ENCODE measurements around the gene ADARB1.
A peak's percentile ranks its signal among the peaks of the same experiment; 100 is the strongest.

The ADARB1 gene

GRCh38 chr21:45054927-45055612 is 19.3 kb upstream of the ADARB1 start:
- DNase-seq (ENCODE audit: low read depth): no peak

GRCh38 chr21:45055861-45056260 is 18.5 kb upstream of the ADARB1 start:
- DNase-seq (ENCODE audit: low read depth): no peak

GRCh38 chr21:45056296-45056904 is 18.0 kb upstream of the ADARB1 start:
- DNase-seq (ENCODE audit: low read depth): no peak

- no peak for DNase-seq (ENCODE audit: low read depth)
Observed at GRCh38 chr21:45056917-45057560, 17.3 kb upstream of the ADARB1 start.

DNA sequence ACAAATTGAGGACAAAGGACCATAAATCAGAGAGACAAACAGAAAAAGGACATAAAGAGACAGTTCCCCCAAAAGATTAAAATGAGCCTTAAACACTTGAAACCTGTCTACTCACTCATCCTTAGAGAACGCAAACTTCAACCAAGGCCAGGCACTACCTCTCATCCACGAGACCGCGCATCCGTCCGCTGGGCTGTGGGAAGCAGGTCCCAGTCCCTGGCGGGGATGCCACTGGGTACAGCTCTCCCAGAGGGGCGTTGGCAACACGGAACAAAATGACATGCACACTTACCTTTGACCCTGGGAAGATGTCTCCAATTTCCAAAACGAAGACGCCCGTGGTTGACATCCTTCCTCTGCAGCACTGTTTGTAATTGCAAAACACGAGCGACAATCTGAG is 16.5 kb upstream of the ADARB1 start:
- no peak for DNase-seq (ENCODE audit: low read depth)

GRCh38 chr21:45059121-45059520 is 15.3 kb upstream of the ADARB1 start:
- DNase-seq (ENCODE audit: low read depth): no peak

DNA sequence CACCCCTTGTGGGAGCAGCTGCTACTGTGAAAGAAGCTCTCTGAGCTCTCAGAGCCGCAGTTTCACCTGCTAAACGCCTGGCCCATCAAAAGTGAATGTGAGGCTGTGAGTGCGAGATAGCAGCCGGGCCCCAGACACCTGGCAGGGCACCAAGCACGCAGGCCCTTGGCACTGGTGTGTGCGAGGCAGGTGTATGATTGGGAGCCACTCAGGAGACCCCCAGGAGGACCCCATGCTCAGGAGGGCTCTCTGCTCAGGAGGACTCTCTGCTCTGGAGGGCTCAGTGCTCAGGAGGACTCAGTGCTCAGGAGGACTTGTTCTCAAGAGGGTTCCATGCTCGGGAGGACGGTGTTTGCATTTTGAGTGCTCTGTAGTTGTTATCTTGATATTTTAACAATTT is 14.3 kb upstream of the ADARB1 start:
- DNase-seq (ENCODE audit: low read depth): no peak

DNA sequence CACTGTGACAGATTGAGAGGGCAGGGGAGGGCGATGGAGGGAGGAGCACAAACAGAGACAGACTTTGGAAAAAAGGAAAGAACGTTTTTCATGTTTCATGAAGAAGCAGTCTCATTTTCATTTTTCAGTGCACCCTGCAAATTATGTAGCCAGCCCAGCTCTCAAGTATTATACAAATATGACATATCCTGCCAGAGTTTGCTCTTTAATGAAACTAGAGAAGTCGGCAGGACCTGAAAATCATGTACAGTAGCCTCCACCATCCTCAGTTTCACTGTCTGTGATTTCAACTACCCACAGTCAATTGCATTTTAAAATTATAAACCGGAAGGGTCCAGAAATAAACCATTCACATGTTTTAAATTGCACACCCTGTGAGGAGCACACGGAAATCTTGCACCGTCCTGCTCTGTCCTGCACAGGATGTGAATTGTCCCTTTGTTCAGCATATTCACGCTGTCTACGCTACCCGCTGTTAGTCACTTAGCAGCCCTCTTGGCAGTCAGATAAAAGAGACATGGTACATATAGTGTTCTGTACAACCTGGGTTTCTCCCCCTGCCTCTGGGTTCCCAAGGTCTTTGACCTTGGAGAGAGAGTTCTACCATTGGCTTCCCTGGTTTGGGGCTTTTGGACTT is 13.6 kb upstream of the ADARB1 start:
- no peak for DNase-seq (ENCODE audit: low read depth)

DNA sequence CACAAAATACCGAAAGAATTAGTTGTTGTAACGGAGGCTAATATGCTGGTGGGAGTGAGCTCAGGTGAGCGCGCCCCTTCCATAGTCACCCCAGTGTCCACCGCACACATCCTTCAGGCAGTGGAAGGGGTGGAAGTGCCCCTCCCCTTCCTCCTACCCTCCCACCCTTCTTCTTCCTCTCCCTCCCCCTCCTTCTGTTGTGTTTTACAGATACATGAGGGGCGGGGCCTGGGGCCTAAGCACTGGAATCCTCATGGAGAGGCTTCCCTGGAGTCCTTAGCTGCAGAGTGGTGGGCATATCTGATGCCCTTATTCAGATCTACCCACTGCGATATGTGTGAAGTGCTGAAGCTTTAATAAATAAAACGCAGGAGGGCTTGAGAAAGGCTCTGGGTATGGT is 10.3 kb upstream of the ADARB1 start:
- no peak for DNase-seq (ENCODE audit: low read depth)

- no peak for DNase-seq (ENCODE audit: low read depth)
Observed at GRCh38 chr21:45064618-45065399, 9.6 kb upstream of the ADARB1 start.

DNA sequence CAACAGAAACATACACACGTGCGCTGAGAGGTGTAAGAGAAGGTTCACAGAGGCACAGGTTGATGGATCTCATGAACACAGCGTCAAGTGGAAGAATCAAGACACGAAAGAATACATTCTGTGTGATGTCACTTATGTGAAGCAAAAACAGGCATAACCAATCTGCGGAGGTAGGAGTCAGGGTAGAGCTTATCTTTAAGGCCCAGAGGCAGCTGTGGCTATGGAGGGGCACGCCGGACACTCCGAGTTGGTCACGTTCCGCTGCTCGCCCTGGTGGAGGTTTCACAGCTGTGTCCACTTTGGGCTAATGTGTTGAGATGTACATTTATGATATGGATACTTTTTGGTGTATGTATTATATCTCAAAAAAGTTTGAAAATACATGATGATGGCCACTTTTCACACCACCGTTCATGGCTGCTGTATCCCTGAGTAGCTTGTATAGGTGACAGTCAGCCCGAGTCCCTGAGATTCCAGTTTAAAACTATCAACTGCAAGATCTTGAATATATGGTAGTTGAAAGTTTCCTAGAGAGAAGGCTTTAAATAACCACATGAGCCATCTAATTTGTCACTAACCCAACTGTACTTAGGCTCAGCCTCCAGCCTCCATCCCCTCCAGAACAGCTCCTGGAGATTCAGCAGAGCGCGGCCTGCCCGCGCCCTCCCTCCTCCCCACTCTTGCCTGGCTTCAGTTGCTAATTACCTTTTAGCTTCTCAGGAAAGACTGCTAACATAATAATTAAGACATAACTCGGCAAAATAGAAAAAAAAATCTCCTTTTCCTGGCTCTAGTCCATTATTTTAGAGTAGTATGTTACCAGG is 6.7 kb upstream of the ADARB1 start:
- peak; percentile 67 for DNase-seq (ENCODE audit: low read depth)

- DNase-seq (ENCODE audit: low read depth): no peak
Observed at GRCh38 chr21:45069085-45069484, 5.3 kb upstream of the ADARB1 start.

- DNase-seq (ENCODE audit: low read depth): no peak
Observed at GRCh38 chr21:45069711-45070110, 4.7 kb upstream of the ADARB1 start.

DNA sequence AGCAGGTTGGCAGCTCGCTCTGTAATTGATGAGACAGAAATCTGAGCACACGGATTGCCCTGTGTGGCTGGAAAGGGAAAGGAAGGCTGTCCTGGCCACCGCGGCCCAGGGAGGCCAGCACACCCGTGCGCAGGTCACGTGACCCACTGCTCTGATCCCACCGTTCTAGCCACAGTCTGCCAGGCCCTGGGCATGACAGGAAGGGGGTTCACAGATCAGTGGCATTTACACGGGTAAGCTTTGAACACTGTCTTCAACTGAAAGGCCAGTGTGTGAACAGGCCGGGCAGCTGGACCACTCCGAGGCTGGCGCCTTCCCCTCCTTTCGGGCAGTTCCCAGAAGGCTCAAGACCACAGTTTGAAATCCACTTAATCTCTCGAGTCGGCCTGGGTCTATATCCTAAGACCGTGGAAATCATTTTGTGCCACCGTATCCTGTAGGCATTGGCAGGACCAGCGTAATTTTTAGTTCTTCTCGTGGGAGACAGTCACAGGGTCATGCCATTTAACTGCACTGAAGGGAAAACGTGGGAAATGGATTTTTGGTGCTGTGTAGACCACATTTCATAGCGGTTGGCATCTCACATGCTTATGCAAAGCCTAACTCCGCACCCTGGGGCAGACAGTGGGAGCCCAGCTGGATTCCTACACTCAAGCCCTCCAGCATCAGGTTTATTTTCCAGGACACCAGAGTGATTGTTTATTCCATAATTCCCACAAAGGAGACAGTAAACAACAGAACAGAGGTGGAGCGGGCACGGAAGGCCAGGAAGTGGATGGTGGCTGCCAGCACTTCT is 3.1 kb upstream of the ADARB1 start:
- no peak for DNase-seq (ENCODE audit: low read depth)

- DNase-seq (ENCODE audit: low read depth): no peak
Observed at GRCh38 chr21:45071874-45072737, 2.3 kb upstream of the ADARB1 start.

GRCh38 chr21:45072738-45073300 is 1.6 kb upstream of the ADARB1 start:
- no peak for DNase-seq (ENCODE audit: low read depth)

GRCh38 chr21:45073301-45074047 is 906 bp upstream of the ADARB1 start:
- DNase-seq (ENCODE audit: low read depth): no peak

GRCh38 chr21:45074818-45075595 is 627 bp downstream of the ADARB1 start:
- no peak for DNase-seq (ENCODE audit: low read depth)
